CD14-positive monocyte (primary cell): ENCODE results near the gene SPINT2. TPM values are rescaled to one million over a fixed set of nuclear protein-coding genes. Genes with fewer than 3 reads are reported as not detected.

ENCODE experiments used
- DNase-seq, 3 donors: peaks; one replicate each; pipeline ENCODE4 v3.0.0-alpha.2; 2011 to 2022
- H2AFZ ChIP-seq: 2 replicates; pipeline ENCODE4 v1.6.0; 2012; ENCODE audit warnings: mild to moderate bottlenecking, low read depth, low read length, inconsistent platforms; ENCODE audit not compliant: insufficient read depth, poor library complexity, severe bottlenecking
- H3K27ac ChIP-seq, 2 donors: 1 replicate in 1 of 2; 2 replicates in 1 of 2; pipeline ENCODE4 v1.5.1; 2012 to 2013; ENCODE audit warnings: low read length in 2 of 2, control low read depth in 1 of 2, inconsistent platforms in 1 of 2, low read depth in 1 of 2, mild to moderate bottlenecking in 1 of 2
- H3K27me3 ChIP-seq, 2 donors: one replicate each; pipeline versions ENCODE4 v1.6.0 to v1.6.1; 2011 to 2013; ENCODE audit warnings: low read length in 2 of 2; ENCODE audit not compliant: control insufficient read depth in 2 of 2, insufficient read depth in 2 of 2
- H3K36me3 ChIP-seq, 2 donors: replicated peaks in 1 of 2; 1 replicate in 1 of 2; 2 replicates in 1 of 2; pipeline versions ENCODE4 v1.5.1 to v1.6.1; 2012 to 2013; ENCODE audit warnings: low read length in 2 of 2, control low read depth in 1 of 2, inconsistent platforms in 1 of 2, mild to moderate bottlenecking in 1 of 2; ENCODE audit not compliant: insufficient read depth in 2 of 2, control insufficient read depth in 1 of 2
- H3K4me1 ChIP-seq, 2 donors: 1 replicate in 1 of 2; 2 replicates in 1 of 2; pipeline versions ENCODE4 v1.5.1 to v1.6.1; 2012 to 2013; ENCODE audit warnings: low read length in 2 of 2, control low read depth in 1 of 2, inconsistent platforms in 1 of 2, mild to moderate bottlenecking in 1 of 2, moderate library complexity in 1 of 2; ENCODE audit not compliant: insufficient read depth in 2 of 2, control insufficient read depth in 1 of 2
- H3K4me2 ChIP-seq: replicated peaks from 2 replicates; pipeline ENCODE3; 2012; ENCODE audit warnings: low read length, moderate library complexity, mild to moderate bottlenecking; ENCODE audit not compliant: poor library complexity, severe bottlenecking; ENCODE audit errors: extremely low read depth
- H3K4me3 ChIP-seq, 3 experiments: fragments of 200-600 bp in 1 of 3; sonication (generic) in 1 of 3; replicated peaks in 1 of 3; 1 replicate in 2 of 3; 2 replicates in 1 of 3; pipeline ENCODE4 v1.5.1; 2011 to 2013; ENCODE audit warnings: low read length in 3 of 3, mild to moderate bottlenecking in 3 of 3, control low read depth in 2 of 3, low read depth in 2 of 3, inconsistent platforms in 1 of 3, moderate library complexity in 1 of 3
- H3K79me2 ChIP-seq: 2 replicates; pipeline ENCODE4 v1.6.0; 2012; ENCODE audit warnings: mild to moderate bottlenecking, control low read depth, inconsistent platforms, low read length, moderate library complexity; ENCODE audit not compliant: insufficient read depth
- H3K9ac ChIP-seq: 2 replicates; pipeline ENCODE4 v1.6.0; 2017; ENCODE audit warnings: low read length, mild to moderate bottlenecking; ENCODE audit not compliant: insufficient read depth, poor library complexity, severe bottlenecking
- H3K9me3 ChIP-seq, 2 donors: replicated peaks in 1 of 2; 1 replicate in 1 of 2; 2 replicates in 1 of 2; pipeline versions ENCODE4 v1.5.1 to v1.6.1; 2012 to 2013; ENCODE audit warnings: low read length in 2 of 2, control low read depth in 1 of 2; ENCODE audit not compliant: control insufficient read depth in 1 of 2, insufficient read depth in 1 of 2
- H4K20me1 ChIP-seq: 2 replicates; pipeline ENCODE4 v1.6.0; 2012; ENCODE audit warnings: mild to moderate bottlenecking, low read length, control low read depth, moderate library complexity; ENCODE audit not compliant: insufficient read depth
- H3K27ac Mint-ChIP-seq, 7 donors: one replicate each; pipeline ENCODE4 v1.8.0; 2020; ENCODE audit warnings: mild to moderate bottlenecking in 7 of 7, mixed read lengths in 7 of 7, moderate library complexity in 6 of 7, inconsistent platforms in 2 of 7
- H3K27me3 Mint-ChIP-seq, 3 donors: one replicate each; pipeline ENCODE4 v1.8.0; 2021 to 2022; ENCODE audit warnings: low read depth in 3 of 3, mild to moderate bottlenecking in 3 of 3, mixed read lengths in 3 of 3, moderate library complexity in 3 of 3, inconsistent platforms in 1 of 3
- H3K36me3 Mint-ChIP-seq, 2 donors: one replicate each; pipeline ENCODE4 v1.8.0; 2020; ENCODE audit warnings: mixed read lengths in 2 of 2, inconsistent platforms in 1 of 2, mild to moderate bottlenecking in 1 of 2
- H3K4me1 Mint-ChIP-seq: one replicate; pipeline ENCODE4 v1.8.0; 2020; ENCODE audit warnings: mild to moderate bottlenecking, mixed read lengths
- H3K4me3 Mint-ChIP-seq, 2 donors: one replicate each; pipeline ENCODE4 v1.8.0; 2020; ENCODE audit warnings: mild to moderate bottlenecking in 2 of 2, mixed read lengths in 2 of 2, moderate library complexity in 1 of 2
- H3K9me3 Mint-ChIP-seq, 7 donors: one replicate each; pipeline ENCODE4 v1.8.0; 2020 to 2022; ENCODE audit warnings: mixed read lengths in 7 of 7, mild to moderate bottlenecking in 6 of 7, moderate library complexity in 6 of 7, inconsistent platforms in 2 of 7
- WGBS: methylation state at CpG from one replicate; pipeline ENCODE4 v1.1.5; 2013; ENCODE audit warnings: missing lambda C conversion rate; ENCODE audit not compliant: insufficient coverage; 5-methylcytosine and 5-hydroxymethylcytosine counted together
- intact Hi-C, 2 donors: fragments of 100-400 bp; cut with micrococcal nuclease; formaldehyde crosslinking; loops; one replicate each; pipeline versions ENCODE4 v1.15.0 to v1.15.1; 2023
- polyA plus RNA-seq, 3 donors: library from polyadenylated mRNA; depleted of rRNA in 1 of 3; unstranded in 2 of 3; stranded (reverse) in 1 of 3; fragments of 300-500 nt in 2 of 3; fragments of >200 nt in 1 of 3; fragmentation: Illumina TruSeq in 2 of 3; gene quantifications; 1 replicate in 2 of 3; 2 replicates in 1 of 3; pipeline ENCODE4 v1.2.3, GENCODE V29; 2012 to 2021
- TF ChIP-seq, protein P1 (sequence below): fragments of 200-600 bp; IDR thresholded peaks from one replicate; pipeline ENCODE4 v1.8.0; 2022; ENCODE audit warnings: antibody characterized with exemption, mild to moderate bottlenecking

Gene SPINT2
- polyA plus RNA-seq, 3 donors = 42.9 to 139 (median 114) TPM

GRCh38 chr19:38247126-38247525, 17.2 kb upstream of the SPINT2 start:
- intact Hi-C loops = no loop called here
- H3K27ac Mint-ChIP-seq = no peak overlapping the region
- H3K4me2 ChIP-seq = no peak overlapping the region
- no peak overlapping the region for H3K9ac ChIP-seq
- H3K36me3 ChIP-seq = no peaks in the 10 kb centered on the region
- no peaks in the 10 kb centered on the region for H4K20me1 ChIP-seq
- H3K27me3 Mint-ChIP-seq = peaks cover 6 to 23% (median 11%) of the 10 kb centered on the region in 3 donors
- no peak overlapping the region for H2AFZ ChIP-seq
- no peak for DNase-seq
- no peaks in the 10 kb centered on the region for H3K27me3 ChIP-seq
- peaks cover 13% of the 10 kb centered on the region for H3K4me1 Mint-ChIP-seq
- H3K9me3 ChIP-seq = no peaks in the 10 kb centered on the region
- H3K4me3 ChIP-seq = no peak overlapping the region
- no peak overlapping the region for H3K4me3 Mint-ChIP-seq
- no peak overlapping the region for H3K27ac ChIP-seq
- H3K79me2 ChIP-seq = no peaks in the 10 kb centered on the region
- no peaks in the 10 kb centered on the region for H3K4me1 ChIP-seq
- WGBS = no CpG with 5 or more reads among the region's 5 CpGs
- peaks cover 0 to 3% (median 0%) of the 10 kb centered on the region in 7 donors for H3K9me3 Mint-ChIP-seq
- TF ChIP-seq, protein P1, sequence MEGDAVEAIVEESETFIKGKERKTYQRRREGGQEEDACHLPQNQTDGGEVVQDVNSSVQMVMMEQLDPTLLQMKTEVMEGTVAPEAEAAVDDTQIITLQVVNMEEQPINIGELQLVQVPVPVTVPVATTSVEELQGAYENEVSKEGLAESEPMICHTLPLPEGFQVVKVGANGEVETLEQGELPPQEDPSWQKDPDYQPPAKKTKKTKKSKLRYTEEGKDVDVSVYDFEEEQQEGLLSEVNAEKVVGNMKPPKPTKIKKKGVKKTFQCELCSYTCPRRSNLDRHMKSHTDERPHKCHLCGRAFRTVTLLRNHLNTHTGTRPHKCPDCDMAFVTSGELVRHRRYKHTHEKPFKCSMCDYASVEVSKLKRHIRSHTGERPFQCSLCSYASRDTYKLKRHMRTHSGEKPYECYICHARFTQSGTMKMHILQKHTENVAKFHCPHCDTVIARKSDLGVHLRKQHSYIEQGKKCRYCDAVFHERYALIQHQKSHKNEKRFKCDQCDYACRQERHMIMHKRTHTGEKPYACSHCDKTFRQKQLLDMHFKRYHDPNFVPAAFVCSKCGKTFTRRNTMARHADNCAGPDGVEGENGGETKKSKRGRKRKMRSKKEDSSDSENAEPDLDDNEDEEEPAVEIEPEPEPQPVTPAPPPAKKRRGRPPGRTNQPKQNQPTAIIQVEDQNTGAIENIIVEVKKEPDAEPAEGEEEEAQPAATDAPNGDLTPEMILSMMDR = no peak
- no peaks in the 10 kb centered on the region for H3K36me3 Mint-ChIP-seq

DNA sequence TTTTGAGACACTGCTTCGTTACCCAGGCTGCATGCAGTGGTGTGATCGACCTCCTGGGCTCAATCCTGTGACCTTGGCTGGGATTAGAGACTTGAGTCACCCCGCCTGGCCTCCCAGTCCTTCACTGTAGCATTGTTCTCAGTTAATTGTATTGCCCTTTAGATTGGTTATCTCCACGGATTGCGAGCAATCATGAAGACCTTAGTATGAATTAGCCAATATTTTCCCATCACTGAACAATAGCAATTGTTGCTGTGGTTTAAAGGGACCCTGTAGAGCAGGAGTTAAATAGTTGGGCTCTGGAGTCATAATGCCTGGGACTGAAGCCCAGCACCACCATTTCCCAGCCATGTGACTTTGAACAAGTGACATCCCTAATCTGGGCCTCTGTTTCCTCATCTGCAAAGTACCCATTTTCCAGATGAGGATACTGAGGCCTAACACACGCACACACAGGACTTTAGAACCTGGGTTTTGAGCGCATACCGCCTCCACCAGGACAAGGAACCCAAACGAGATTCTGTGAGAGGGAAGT, 16.6 kb upstream of the SPINT2 start:
- Mint-ChIP-seq H3K36me3 (no peaks in the 10 kb centered on the region), H3K4me1 (peaks cover 13% of the 10 kb centered on the region), H3K9me3 (peaks cover 0 to 3% (median 0%) of the 10 kb centered on the region in 7 donors), H3K4me3 (no peak overlapping the region), H3K27me3 (peaks cover 11 to 27% (median 16%) of the 10 kb centered on the region in 3 donors), H3K27ac (no peak overlapping the region)
- 95% methylated on average over 6 of the region's 9 CpGs for WGBS
- no peak overlapping the region for H3K4me2 ChIP-seq
- H3K27me3 ChIP-seq = peaks cover 0 to 4% of the 10 kb centered on the region in 2 donors
- no peaks in the 10 kb centered on the region for H3K36me3 ChIP-seq
- no peak overlapping the region for H3K4me3 ChIP-seq
- DNase-seq = no peak
- no peaks in the 10 kb centered on the region for H3K9me3 ChIP-seq
- H3K9ac ChIP-seq = no peak overlapping the region
- H2AFZ ChIP-seq = no peak overlapping the region
- H3K79me2 ChIP-seq = no peaks in the 10 kb centered on the region
- H4K20me1 ChIP-seq = no peaks in the 10 kb centered on the region
- H3K4me1 ChIP-seq = no peaks in the 10 kb centered on the region
- H3K27ac ChIP-seq = no peak overlapping the region
- TF ChIP-seq, protein P1 = no peak
- intact Hi-C loops = no loop called here
